Brain microvascular endothelial cell (primary cell): ENCODE measurements around the gene CNPY1.

Experiments used
- DNase-seq: peaks from one replicate; pipeline ENCODE4 v3.0.0-alpha.2; 2020
- H3K27ac ChIP-seq: fragments of 250-450 bp; sonication (Bioruptor Pico); 2 replicates; pipeline ENCODE4 v1.5.1; 2020; ENCODE audit warnings: mild to moderate bottlenecking, moderate library complexity
- H3K27me3 ChIP-seq: fragments of 250-450 bp; sonication (Bioruptor Pico); replicated peaks from 2 replicates; pipeline ENCODE4 v1.5.1; 2020; ENCODE audit warnings: mild to moderate bottlenecking
- H3K36me3 ChIP-seq: fragments of 250-450 bp; sonication (Bioruptor Pico); replicated peaks from 2 replicates; pipeline ENCODE4 v1.5.1; 2020; ENCODE audit warnings: mild to moderate bottlenecking
- H3K4me3 ChIP-seq: 2 replicates; pipeline ENCODE4 v1.5.1; 2011; ENCODE audit warnings: low read depth, mild to moderate bottlenecking, control low read depth, low read length, moderate library complexity
- CTCF ChIP-seq: IDR thresholded peaks from 2 replicates; pipeline ENCODE4 v1.5.1; 2011; ENCODE audit warnings: low read depth, mild to moderate bottlenecking, moderate library complexity, low read length, control low read depth, inconsistent platforms; ENCODE audit errors: missing control alignments
- in situ Hi-C: cut with HindIII; loops from 2 replicates; pipeline ENCODE4 v1.10.0; 2017; ENCODE audit warnings: low sequenced_read_pairs, low pct_ligation_motif_present

CNPY1 gene

DNA sequence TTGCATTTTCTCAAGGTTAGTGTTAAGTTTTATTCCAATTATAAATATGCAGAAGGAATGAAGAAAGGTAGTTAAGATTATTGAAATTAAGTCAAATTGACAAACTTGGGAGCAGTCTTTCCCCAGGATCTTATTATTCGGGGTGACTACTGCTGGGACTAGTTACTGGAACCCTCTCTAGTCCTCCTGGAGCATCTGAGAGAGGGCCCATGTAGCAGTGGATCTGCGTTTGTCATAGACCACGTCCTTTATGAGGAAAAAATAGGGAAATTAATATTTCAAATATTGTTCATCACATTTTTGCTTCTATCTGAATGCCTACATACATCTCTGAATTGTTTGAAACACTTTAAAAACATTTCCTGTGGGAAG lies 41.0 kb downstream of the CNPY1 start:
- in situ Hi-C loops, result no loop called here
- DNase-seq, result no peak
- peaks cover 60% of the 10 kb centered on the region for H3K27me3 ChIP-seq
- no peak overlapping the region for H3K27ac ChIP-seq
- H3K4me3 ChIP-seq, result no peak overlapping the region
- no peaks in the 10 kb centered on the region for H3K36me3 ChIP-seq
- no peak for TF ChIP-seq CTCF

GRCh38 chr7:155497149-155497901 lies 49.0 kb downstream of the CNPY1 start:
- no peak for DNase-seq
- H3K27me3 ChIP-seq, result peaks cover 4% of the 10 kb centered on the region
- in situ Hi-C loops, result no loop called here
- H3K27ac ChIP-seq, result no peak overlapping the region
- no peak for TF ChIP-seq CTCF
- H3K36me3 ChIP-seq, result no peaks in the 10 kb centered on the region
- H3K4me3 ChIP-seq, result no peak overlapping the region

- DNase-seq, result no peak
- Histone ChIP-seq H3K4me3 (no peak overlapping the region), H3K27me3 (peaks cover 6% of the 10 kb centered on the region), H3K36me3 (no peaks in the 10 kb centered on the region), H3K27ac (no peak overlapping the region)
- TF ChIP-seq CTCF, result no peak
- in situ Hi-C loops, result no loop called here
Measured at GRCh38 chr7:155496267-155497005, 49.9 kb downstream of the CNPY1 start.

- peaks cover 4% of the 10 kb centered on the region for H3K27me3 ChIP-seq
- H3K27ac ChIP-seq, result no peak overlapping the region
- no peaks in the 10 kb centered on the region for H3K36me3 ChIP-seq
- H3K4me3 ChIP-seq, result no peak overlapping the region
- TF ChIP-seq CTCF, result no peak
- in situ Hi-C loops, result no loop called here
- DNase-seq, result no peak
Measured at GRCh38 chr7:155495440-155496248, 50.7 kb downstream of the CNPY1 start.

DNA sequence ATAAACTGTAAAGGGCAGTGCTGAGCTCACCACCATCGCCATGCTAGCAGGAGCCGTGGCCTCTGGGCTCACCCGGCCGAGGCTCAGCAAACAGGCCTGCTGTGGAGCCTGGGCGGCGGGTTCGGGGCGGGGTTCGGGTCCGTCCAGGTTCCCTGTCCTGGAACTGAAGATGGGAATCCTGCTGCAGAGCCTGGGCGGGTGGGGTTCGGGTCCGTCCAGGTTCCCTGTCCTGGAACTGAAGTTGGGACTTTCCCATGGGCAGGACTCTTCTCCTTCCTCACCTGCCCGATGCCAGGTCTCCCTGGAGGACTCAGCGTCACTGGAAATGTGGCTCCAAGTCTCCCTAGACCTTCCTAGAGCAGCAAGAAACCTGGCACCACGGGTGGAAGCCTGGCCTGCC lies 51.8 kb downstream of the CNPY1 start:
- no peak for DNase-seq
- TF ChIP-seq CTCF, result no peak
- in situ Hi-C loops, result no loop called here
- Histone ChIP-seq H3K4me3 (no peak overlapping the region), H3K27ac (no peak overlapping the region), H3K27me3 (peaks cover 4% of the 10 kb centered on the region), H3K36me3 (no peaks in the 10 kb centered on the region)
